ENCODE measurements around the gene PKD2L2. TPM values are rescaled to one million over a fixed set of nuclear protein-coding genes. Genes with fewer than 3 reads are reported as not detected.

PKD2L2 gene
- polyA plus RNA-seq, 1 donor (not counting 4 experiments of a cell fraction or from before 2014, with no cell fraction given): not detected

DNA sequence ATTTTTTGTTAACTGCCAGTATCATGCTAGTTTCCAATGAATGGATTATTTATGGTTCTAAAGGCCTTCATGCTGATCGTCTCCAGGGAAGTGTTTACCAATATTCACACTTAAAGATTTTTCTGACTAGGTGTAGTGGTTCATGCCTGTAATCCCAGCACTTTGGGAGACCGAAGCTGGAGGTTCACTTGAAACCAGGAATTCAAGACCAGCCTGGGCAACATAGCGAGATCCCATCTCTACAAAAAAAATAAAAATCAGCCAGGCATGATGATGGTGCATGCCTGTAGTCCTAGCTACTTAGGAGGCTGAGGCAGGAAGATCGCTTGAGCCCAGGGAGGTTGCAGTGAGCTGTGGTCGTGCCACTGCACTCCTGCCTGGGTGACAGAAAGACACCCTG is 100.2 kb downstream of the PKD2L2 start:
- Histone ChIP-seq H4K20me1 (ENCODE audit: control insufficient read depth, extremely low read depth, insufficient read depth, low read length) (no peaks in the 10 kb centered on the region), H3K9me1 (ENCODE audit: control insufficient read depth, extremely low read depth, insufficient read depth, low read length) (no peaks in the 10 kb centered on the region), H2AFZ (ENCODE audit: control insufficient read depth, low read length) (no peak overlapping the region), H3K79me2 (ENCODE audit: control insufficient read depth, insufficient read depth, low read length) (peaks cover 20% of the 10 kb centered on the region), H3K27ac (ENCODE audit: control insufficient read depth, insufficient read depth, low read length) (no peak overlapping the region), H3K4me3 (ENCODE audit: control insufficient read depth in 2 of 3, extremely low read depth in 1 of 3, insufficient read depth in 2 of 3, low read depth in 1 of 3, low read length in 3 of 3) (no peak overlapping the region), H3K4me2 (ENCODE audit: control insufficient read depth, extremely low read depth, insufficient read depth, low read depth, low read length) (no peak overlapping the region), H3K4me1 (ENCODE audit: control insufficient read depth, extremely low read depth, insufficient read depth, low read length) (no peaks in the 10 kb centered on the region), H3K27me3 (ENCODE audit: control insufficient read depth, extremely low read depth, insufficient read depth, low read length) (no peaks in the 10 kb centered on the region), H3K36me3 (ENCODE audit: control insufficient read depth in 2 of 2, extremely low read depth in 1 of 2, insufficient read depth in 2 of 2, low read length in 2 of 2) (no peaks in the 10 kb centered on the region), H3K9me3 (ENCODE audit: control insufficient read depth, low read depth, low read length) (no peaks in the 10 kb centered on the region), H3K9ac (ENCODE audit: control insufficient read depth, extremely low read depth, insufficient read depth, low read length) (no peak overlapping the region)
- no peak for TF ChIP-seq EZH2 (IDR thresholded peaks at IDR 0.05; ENCODE audit: low read length)
- TF ChIP-seq, protein P1, sequence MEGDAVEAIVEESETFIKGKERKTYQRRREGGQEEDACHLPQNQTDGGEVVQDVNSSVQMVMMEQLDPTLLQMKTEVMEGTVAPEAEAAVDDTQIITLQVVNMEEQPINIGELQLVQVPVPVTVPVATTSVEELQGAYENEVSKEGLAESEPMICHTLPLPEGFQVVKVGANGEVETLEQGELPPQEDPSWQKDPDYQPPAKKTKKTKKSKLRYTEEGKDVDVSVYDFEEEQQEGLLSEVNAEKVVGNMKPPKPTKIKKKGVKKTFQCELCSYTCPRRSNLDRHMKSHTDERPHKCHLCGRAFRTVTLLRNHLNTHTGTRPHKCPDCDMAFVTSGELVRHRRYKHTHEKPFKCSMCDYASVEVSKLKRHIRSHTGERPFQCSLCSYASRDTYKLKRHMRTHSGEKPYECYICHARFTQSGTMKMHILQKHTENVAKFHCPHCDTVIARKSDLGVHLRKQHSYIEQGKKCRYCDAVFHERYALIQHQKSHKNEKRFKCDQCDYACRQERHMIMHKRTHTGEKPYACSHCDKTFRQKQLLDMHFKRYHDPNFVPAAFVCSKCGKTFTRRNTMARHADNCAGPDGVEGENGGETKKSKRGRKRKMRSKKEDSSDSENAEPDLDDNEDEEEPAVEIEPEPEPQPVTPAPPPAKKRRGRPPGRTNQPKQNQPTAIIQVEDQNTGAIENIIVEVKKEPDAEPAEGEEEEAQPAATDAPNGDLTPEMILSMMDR (optimal IDR thresholded peaks at IDR 0.05 in 1 of 3, IDR thresholded peaks at IDR 0.05 in 1 of 3, conservative IDR thresholded peaks at IDR 0.05 in 1 of 3; ENCODE audit: extremely low read depth in 1 of 3, insufficient read depth in 2 of 3, low read length in 3 of 3): no peak
- FAIRE-seq: no peak
- DNase-seq (ENCODE audit: low read depth, low spot score): no peak
- dilution Hi-C loops (cut with MboI; ENCODE audit: extremely low pct_ligation_motif_present, low sequenced_read_pairs): no loop called here

Other genes with a start within 250 kb of the PKD2L2 start
- 1.5 to 3.3 TPM (median 2.5 TPM) in 3 replicates for gene KLHL3, start 153.4 kb upstream of the PKD2L2 start, polyA plus RNA-seq
- gene HNRNPA0, start 135.1 kb upstream of the PKD2L2 start, polyA plus RNA-seq: 8.4 to 11.6 TPM (median 11.4 TPM) in 3 replicates
- gene MYOT, start 21.6 kb upstream of the PKD2L2 start, polyA plus RNA-seq: 0.55 to 1.5 TPM (median 0.76 TPM) in 3 replicates
- gene FAM13B, start 143.6 kb downstream of the PKD2L2 start, polyA plus RNA-seq: 7.4 to 12.9 TPM (median 9.1 TPM) in 3 replicates
- gene WNT8A, start 194.6 kb downstream of the PKD2L2 start, polyA plus RNA-seq: not detected in 3 replicates
- gene NME5, start 250.0 kb downstream of the PKD2L2 start, polyA plus RNA-seq: 0.05 to 0.14 TPM (median 0.13 TPM) in 3 replicates

Measured in keratinocyte (primary cell).